HEK293 (cell line): ENCODE data around the gene OR52N4.

ENCODE experiments used
- CTCF ChIP-seq: fragments of 450-650 bp; formaldehyde crosslinking; IDR thresholded peaks from 2 replicates; pipeline ENCODE4 v1.5.1; 2016; ENCODE audit warnings: missing biosample characterization, missing genetic modification characterization
- KLF1 ChIP-seq: fragments of 450-650 bp; formaldehyde crosslinking; IDR thresholded peaks from 2 replicates; pipeline ENCODE4 v1.5.1; 2016; ENCODE audit warnings: missing biosample characterization, missing genetic modification characterization
- REST ChIP-seq: fragments of 450-650 bp; formaldehyde crosslinking; IDR thresholded peaks from 2 replicates; pipeline ENCODE4 v1.5.1; 2016; ENCODE audit warnings: missing biosample characterization, missing genetic modification characterization
- YY1 ChIP-seq: fragments of 450-650 bp; formaldehyde crosslinking; IDR thresholded peaks from 2 replicates; pipeline ENCODE4 v1.5.1; 2018; ENCODE audit warnings: missing biosample characterization, missing genetic modification characterization
- ZBTB44 ChIP-seq: fragments of 450-650 bp; IDR thresholded peaks from 2 replicates; pipeline ENCODE4 v1.5.1; 2018; ENCODE audit warnings: missing biosample characterization, mild to moderate bottlenecking, missing genetic modification characterization
- ZBTB7A ChIP-seq: fragments of 450-650 bp; formaldehyde crosslinking; IDR thresholded peaks from 2 replicates; pipeline ENCODE4 v1.5.1; 2016; ENCODE audit warnings: low read depth, missing biosample characterization, missing genetic modification characterization
- ZNF223 ChIP-seq: fragments of 450-650 bp; formaldehyde crosslinking; IDR thresholded peaks from 2 replicates; pipeline ENCODE4 v1.5.1; 2016; ENCODE audit warnings: missing biosample characterization, missing genetic modification characterization
- ZNF266 ChIP-seq: fragments of 450-650 bp; formaldehyde crosslinking; IDR thresholded peaks from 2 replicates; pipeline ENCODE4 v1.5.1; 2016; ENCODE audit warnings: missing biosample characterization, missing genetic modification characterization, low read depth
- ZNF629 ChIP-seq: fragments of 450-650 bp; formaldehyde crosslinking; IDR thresholded peaks from 2 replicates; pipeline ENCODE4 v1.5.1; 2017; ENCODE audit warnings: missing biosample characterization, missing genetic modification characterization
- ZNF785 ChIP-seq: fragments of 450-650 bp; formaldehyde crosslinking; IDR thresholded peaks from 2 replicates; pipeline ENCODE4 v1.5.1; 2016; ENCODE audit warnings: missing biosample characterization, missing genetic modification characterization
- ZNF837 ChIP-seq: fragments of 450-650 bp; formaldehyde crosslinking; IDR thresholded peaks from 2 replicates; pipeline ENCODE4 v1.5.1; 2016; ENCODE audit warnings: missing biosample characterization, missing genetic modification characterization

GRCh38 chr11:5767056-5767455 lies 13.0 kb downstream of the OR52N4 start:
- TF ChIP-seq ZNF223 (tag by site-specific recombination) (no peak), CTCF (tag by site-specific recombination) (no peak), ZNF785 (tag by site-specific recombination) (no peak), YY1 (tag by site-specific recombination) (no peak), ZBTB7A (no peak), ZNF629 (no peak), ZNF266 (tag by site-specific recombination) (no peak), ZNF837 (tag by site-specific recombination) (no peak), ZBTB44 (no peak), KLF1 (tag by site-specific recombination) (no peak), REST (tag by site-specific recombination) (no peak)
